Prostate gland (tissue), 2 donors: ENCODE measurements around the gene PTGES3.

ENCODE experiments used
- POLR2A ChIP-seq: fragments of 450-650 bp; IDR thresholded peaks from one replicate; pipeline ENCODE4 v1.6.1; 2016; ENCODE audit warnings: antibody characterized with exemption, mild to moderate bottlenecking
- TF ChIP-seq, protein P1 (sequence below), 4 experiments: fragments of 200-600 bp in 2 of 4; fragments of 450-650 bp in 2 of 4; sonication (generic) in 2 of 4; IDR thresholded peaks; 1 replicate in 3 of 4; 2 replicates in 1 of 4; pipeline ENCODE4 v1.5.1; 2016 to 2019; ENCODE audit warnings: antibody characterized with exemption in 4 of 4, mild to moderate bottlenecking in 2 of 4, moderate library complexity in 2 of 4

DNA sequence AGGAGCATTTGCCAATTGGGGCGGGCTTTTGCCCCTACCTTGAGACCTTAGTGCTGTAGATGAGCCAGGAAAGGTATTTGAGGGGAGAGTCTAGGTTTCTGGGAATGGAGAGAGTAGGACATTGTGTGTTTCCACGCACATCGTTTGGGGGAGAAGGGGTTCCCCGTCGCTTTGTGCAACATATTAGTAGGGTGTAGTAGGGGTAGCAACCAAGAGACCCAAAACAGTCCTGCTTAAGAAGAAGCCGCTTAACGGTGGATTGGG lies 694 bp upstream of the PTGES3 start:
- TF ChIP-seq, protein P1, sequence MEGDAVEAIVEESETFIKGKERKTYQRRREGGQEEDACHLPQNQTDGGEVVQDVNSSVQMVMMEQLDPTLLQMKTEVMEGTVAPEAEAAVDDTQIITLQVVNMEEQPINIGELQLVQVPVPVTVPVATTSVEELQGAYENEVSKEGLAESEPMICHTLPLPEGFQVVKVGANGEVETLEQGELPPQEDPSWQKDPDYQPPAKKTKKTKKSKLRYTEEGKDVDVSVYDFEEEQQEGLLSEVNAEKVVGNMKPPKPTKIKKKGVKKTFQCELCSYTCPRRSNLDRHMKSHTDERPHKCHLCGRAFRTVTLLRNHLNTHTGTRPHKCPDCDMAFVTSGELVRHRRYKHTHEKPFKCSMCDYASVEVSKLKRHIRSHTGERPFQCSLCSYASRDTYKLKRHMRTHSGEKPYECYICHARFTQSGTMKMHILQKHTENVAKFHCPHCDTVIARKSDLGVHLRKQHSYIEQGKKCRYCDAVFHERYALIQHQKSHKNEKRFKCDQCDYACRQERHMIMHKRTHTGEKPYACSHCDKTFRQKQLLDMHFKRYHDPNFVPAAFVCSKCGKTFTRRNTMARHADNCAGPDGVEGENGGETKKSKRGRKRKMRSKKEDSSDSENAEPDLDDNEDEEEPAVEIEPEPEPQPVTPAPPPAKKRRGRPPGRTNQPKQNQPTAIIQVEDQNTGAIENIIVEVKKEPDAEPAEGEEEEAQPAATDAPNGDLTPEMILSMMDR (IDR thresholded peaks at IDR 0.05), result no peak
- no peak for TF ChIP-seq POLR2A
